HepG2 (cell line): ENCODE measurements around the gene MDP1. TPM values are rescaled to one million over a fixed set of nuclear protein-coding genes. Genes with fewer than 3 reads are reported as not detected.
A peak's percentile ranks its signal among the peaks of the same experiment; 100 is the strongest.

ENCODE experiments used
- ARID2 ChIP-seq: sonication (generic); formaldehyde crosslinking; IDR thresholded peaks from 2 replicates; pipeline ENCODE4 v1.8.1; 2022; ENCODE audit warnings: mild to moderate bottlenecking, missing genetic modification reagents, borderline replicate concordance
- BCL6 ChIP-seq: IDR thresholded peaks from 2 replicates; pipeline ENCODE4 v1.6.1; 2016; ENCODE audit warnings: missing genetic modification reagents, missing compliant biosample characterization
- CBX1 ChIP-seq: IDR thresholded peaks from one replicate; pipeline ENCODE4 v1.6.1; 2016; ENCODE audit warnings: antibody characterized with exemption, low read depth
- HMGA1 ChIP-seq: sonication (generic); formaldehyde crosslinking; conservative IDR thresholded peaks from 2 replicates; pipeline ENCODE4 v1.4.0; 2020; ENCODE audit warnings: missing genetic modification reagents
- MYNN ChIP-seq: sonication (generic); formaldehyde crosslinking; IDR thresholded peaks from 2 replicates; pipeline ENCODE4 v1.4.0; 2020; ENCODE audit warnings: mild to moderate bottlenecking, low read depth, missing genetic modification reagents
- NFRKB ChIP-seq: fragments of 450-650 bp; IDR thresholded peaks from 2 replicates; pipeline ENCODE4 v1.6.1; 2017
- ONECUT2 ChIP-seq: sonication (generic); formaldehyde crosslinking; IDR thresholded peaks from 2 replicates; pipeline ENCODE4 v1.4.0; 2020; ENCODE audit warnings: missing genetic modification reagents
- PLSCR1 ChIP-seq: sonication (generic); formaldehyde crosslinking; IDR thresholded peaks from 2 replicates; pipeline ENCODE4 v1.5.0; 2020; ENCODE audit warnings: missing genetic modification reagents, mild to moderate bottlenecking, borderline replicate concordance
- POLR2A ChIP-seq, 2 experiments: IDR thresholded peaks; 2 replicates each; pipeline ENCODE4 v1.6.1; 2011; ENCODE audit warnings: low read depth in 2 of 2, low read length in 2 of 2, mild to moderate bottlenecking in 1 of 2, moderate library complexity in 1 of 2; ENCODE audit not compliant: insufficient read depth in 1 of 2
- PREB ChIP-seq: sonication (generic); formaldehyde crosslinking; IDR thresholded peaks from 2 replicates; pipeline ENCODE4 v1.4.0; 2020; ENCODE audit warnings: missing genetic modification reagents
- REPIN1 ChIP-seq: sonication (generic); formaldehyde crosslinking; IDR thresholded peaks from 2 replicates; pipeline ENCODE4 v1.8.0; 2022; ENCODE audit warnings: missing genetic modification reagents, low read depth, mild to moderate bottlenecking, borderline replicate concordance
- SNAPC5 ChIP-seq: sonication (generic); formaldehyde crosslinking; IDR thresholded peaks from 2 replicates; pipeline ENCODE4 v1.8.1; 2023; ENCODE audit warnings: mild to moderate bottlenecking, missing genetic modification reagents, borderline replicate concordance
- TOE1 ChIP-seq: sonication (generic); formaldehyde crosslinking; IDR thresholded peaks from 2 replicates; pipeline ENCODE4 v1.4.0; 2020; ENCODE audit warnings: mild to moderate bottlenecking, missing genetic modification reagents
- ZBTB46 ChIP-seq: sonication (generic); formaldehyde crosslinking; IDR thresholded peaks from 2 replicates; pipeline ENCODE4 v1.4.0; 2020; ENCODE audit warnings: mild to moderate bottlenecking, missing genetic modification reagents, borderline replicate concordance
- ZFP1 ChIP-seq: IDR thresholded peaks from 2 replicates; pipeline ENCODE4 v1.6.1; 2016
- ZFP91 ChIP-seq: sonication (generic); formaldehyde crosslinking; IDR thresholded peaks from 2 replicates; pipeline ENCODE4 v1.9.0; 2022; ENCODE audit warnings: missing genetic modification reagents, mild to moderate bottlenecking, borderline replicate concordance
- ZFX ChIP-seq: sonication (generic); formaldehyde crosslinking; IDR thresholded peaks from 2 replicates; pipeline ENCODE4 v1.4.0; 2020; ENCODE audit warnings: mild to moderate bottlenecking, low read depth, missing genetic modification reagents, moderate library complexity
- ZFYVE20 ChIP-seq: sonication (generic); formaldehyde crosslinking; IDR thresholded peaks from 2 replicates; pipeline ENCODE4 v1.8.0; 2023; ENCODE audit warnings: low read depth, mild to moderate bottlenecking, moderate library complexity, missing genetic modification reagents, borderline replicate concordance
- ZNF24 ChIP-seq: fragments of 450-650 bp; IDR thresholded peaks from 2 replicates; pipeline ENCODE4 v1.6.1; 2017; ENCODE audit warnings: antibody characterized with exemption, mild to moderate bottlenecking
- ZNF275 ChIP-seq: sonication (generic); formaldehyde crosslinking; IDR thresholded peaks from 2 replicates; pipeline ENCODE4 v1.8.0; 2022; ENCODE audit warnings: missing genetic modification reagents, mild to moderate bottlenecking, inconsistent platforms, borderline replicate concordance
- ZNF329 ChIP-seq: sonication (generic); formaldehyde crosslinking; IDR thresholded peaks from 2 replicates; pipeline ENCODE4 v1.9.0; 2021; ENCODE audit warnings: low read depth, mild to moderate bottlenecking, missing genetic modification reagents
- ZNF546 ChIP-seq: sonication (generic); formaldehyde crosslinking; conservative IDR thresholded peaks from 2 replicates; pipeline ENCODE4 v1.8.1; 2023; ENCODE audit warnings: mild to moderate bottlenecking, missing genetic modification reagents
- ZNF549 ChIP-seq: sonication (generic); formaldehyde crosslinking; IDR thresholded peaks from 2 replicates; pipeline ENCODE4 v1.5.0; 2020; ENCODE audit warnings: missing genetic modification reagents
- ZNF775 ChIP-seq: sonication (generic); formaldehyde crosslinking; IDR thresholded peaks from 2 replicates; pipeline ENCODE4 v1.4.0; 2020; ENCODE audit warnings: missing genetic modification reagents, mild to moderate bottlenecking, moderate library complexity, borderline replicate concordance
- polyA plus RNA-seq, 8 experiments: library from polyadenylated mRNA; depleted of rRNA in 3 of 8; stranded (reverse) in 7 of 8; unstranded in 1 of 8; fragments of >200 nt; fragmentation: Illumina TruSeq in 4 of 8; extraction: Trizol in 4 of 8; gene quantifications; 2 replicates each; pipeline versions ENCODE4 v1.2.1 to v1.2.3, GENCODE V29; 2011 to 2016; ENCODE audit warnings: low read depth in 4 of 8, missing spikeins in 1 of 8, mixed read lengths in 1 of 8; ENCODE audit not compliant: insufficient read depth in 1 of 8
- total RNA-seq, 5 experiments: library from RNA; depleted of rRNA; stranded (reverse); fragments of >200 nt; fragmentation: Illumina TruSeq; extraction: Trizol; gene quantifications; 2 replicates each; pipeline ENCODE4 v1.2.3, GENCODE V29; 2016; ENCODE audit warnings: low read depth in 1 of 5

MDP1 gene
- total and polyA plus RNA-seq, 2 of the 13 experiments (the other 11 are each of a cell fraction or from before 2014, with no cell fraction given): 44.1 to 48.7 TPM

DNA sequence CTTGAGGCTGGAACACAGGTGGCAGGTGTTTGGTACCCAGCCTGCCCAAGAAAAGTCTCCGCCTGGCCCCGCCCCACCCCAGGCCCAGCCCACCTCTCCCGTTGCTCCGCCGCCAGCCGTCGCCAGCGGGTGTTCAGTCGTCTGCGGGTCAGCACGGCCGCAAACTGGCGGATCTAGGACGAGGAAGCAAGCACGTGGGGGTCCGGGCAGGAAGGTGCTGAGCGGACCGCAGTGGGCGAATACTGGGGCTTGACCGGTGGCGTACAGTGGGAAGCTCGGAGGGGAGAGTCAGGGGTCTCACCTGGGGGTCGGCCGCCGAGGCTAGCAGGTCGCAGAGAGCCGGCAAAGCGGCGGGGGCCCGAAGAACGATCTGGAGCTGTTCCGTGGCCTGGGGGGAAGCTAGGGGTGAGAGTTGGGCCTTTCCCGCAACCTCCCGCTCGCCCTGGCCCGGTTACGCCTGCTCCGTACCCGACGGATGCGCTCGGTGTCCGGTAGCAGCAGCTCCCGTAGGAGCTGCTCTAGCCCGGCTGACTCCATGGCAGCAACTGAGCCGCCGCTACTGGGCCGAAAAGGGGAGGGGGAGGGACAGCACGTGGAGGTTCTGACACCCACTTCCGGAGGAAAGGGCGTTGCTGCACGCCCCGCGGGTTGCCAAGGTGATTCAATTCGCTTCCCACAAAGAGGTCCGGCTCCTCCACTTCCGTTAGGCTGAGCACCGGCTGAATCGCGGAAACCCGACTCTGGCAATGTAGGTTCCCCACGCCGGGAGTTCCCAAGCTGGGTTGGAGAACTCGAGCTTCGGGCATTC, 27.4 kb downstream of the MDP1 start, which contains the start of gene IPO4 (continued):
- TF ChIP-seq PREB (CRISPR knock-in tag): no peak; the same call in 1 of the 2 replicates
- TF ChIP-seq CBX1: peak; percentile 98
- peak; percentile 100 for TF ChIP-seq TOE1 (CRISPR knock-in tag)
- peak; percentile 92 for TF ChIP-seq ZNF24
- peak; percentile 96 for TF ChIP-seq ZFYVE20
- TF ChIP-seq MYNN (CRISPR knock-in tag): peak; percentile 95
- peak; percentile 29; the same call in 1 of the 2 replicates for TF ChIP-seq ZNF549
- TF ChIP-seq NFRKB: no peak
- TF ChIP-seq PLSCR1 (CRISPR knock-in tag): no peak
- TF ChIP-seq ZNF275 (CRISPR knock-in tag): peak; percentile 100
- peak; percentile 56; the same call in 1 of the 2 replicates for TF ChIP-seq ZNF775 (CRISPR knock-in tag)
- TF ChIP-seq ONECUT2 (CRISPR knock-in tag): peak; percentile 67
- TF ChIP-seq ARID2 (CRISPR knock-in tag): peak; percentile 100
- TF ChIP-seq REPIN1 (CRISPR knock-in tag): peak; percentile 100
- no peak for TF ChIP-seq ZFP91 (CRISPR knock-in tag)
- TF ChIP-seq SNAPC5: peak; percentile 94
- TF ChIP-seq ZNF546 (CRISPR knock-in tag): peak; percentile 78
- peak; percentile 97 for TF ChIP-seq ZFX (CRISPR knock-in tag)
- no peak for TF ChIP-seq HMGA1
- TF ChIP-seq ZBTB46 (CRISPR knock-in tag): peak; percentile 83
- peak; percentile 92 for TF ChIP-seq ZNF329 (CRISPR knock-in tag)
- peak; percentile 98 for TF ChIP-seq ZFP1 (CRISPR knock-in tag)
- TF ChIP-seq BCL6: peak; percentile 83
- TF ChIP-seq POLR2A (IDR thresholded peaks at IDR 0.05; ENCODE audit: insufficient read depth in 1 of 2, low read depth in 2 of 2, low read length in 2 of 2): peak in 1 of 2 experiments; percentile 98; a peak in 2 of 4 replicates
